Stimulated activated naive CD8-positive, alpha-beta T cell treated with anti-CD3 and anti-CD28 coated beads, Interleukin-15, amount 100 ng/mL, for 72 hours (primary cell): ENCODE measurements around the gene NUP205.
A peak's percentile ranks its signal among the peaks of the same experiment; 100 is the strongest.
"Not testable (repeated sequence)": the region's sequence is repeated elsewhere in the genome, so short reads cannot be mapped to it uniquely, and the experiment has no call there.

Experiments used
- ATAC-seq: fragments of 150-1000 bp; cut with Tn5 transposase; 2 replicates; pipeline ENCODE4 v1.10.0; 2021; ENCODE audit warnings: mild to moderate bottlenecking, moderate library complexity
- DNase-seq, 2 donors: peaks; one replicate each; pipeline ENCODE4 v3.0.0; 2021 to 2022
- H3K27ac Mint-ChIP-seq, 2 donors: one replicate each; pipeline ENCODE4 v1.8.0; 2022; ENCODE audit warnings: mild to moderate bottlenecking in 2 of 2, mixed read lengths in 2 of 2, moderate library complexity in 2 of 2
- H3K27me3 Mint-ChIP-seq: one replicate; pipeline ENCODE4 v1.8.0; 2022; ENCODE audit warnings: mixed read lengths
- H3K4me1 Mint-ChIP-seq: one replicate; pipeline ENCODE4 v1.8.0; 2022; ENCODE audit warnings: mild to moderate bottlenecking, mixed read lengths
- H3K4me3 Mint-ChIP-seq, 2 donors: one replicate each; pipeline ENCODE4 v1.8.0; 2022; ENCODE audit warnings: mild to moderate bottlenecking in 2 of 2, mixed read lengths in 2 of 2, moderate library complexity in 1 of 2
- H3K9me3 Mint-ChIP-seq, 2 donors: one replicate each; pipeline ENCODE4 v1.8.0; 2022; ENCODE audit warnings: mixed read lengths in 2 of 2

The NUP205 gene

GRCh38 chr7:135666846-135667245 is 109.1 kb downstream of the NUP205 start:
- Mint-ChIP-seq H3K4me3 (no peak overlapping the region), H3K9me3 (peaks cover 0 to 5% of the 10 kb centered on the region in 2 donors), H3K4me1 (peaks cover 44% of the 10 kb centered on the region), H3K27me3 (no peaks in the 10 kb centered on the region), H3K27ac (peak overlapping the region in 1 of 2 donors; percentile 46)
- ATAC-seq: no peak
- no peak for DNase-seq

DNA sequence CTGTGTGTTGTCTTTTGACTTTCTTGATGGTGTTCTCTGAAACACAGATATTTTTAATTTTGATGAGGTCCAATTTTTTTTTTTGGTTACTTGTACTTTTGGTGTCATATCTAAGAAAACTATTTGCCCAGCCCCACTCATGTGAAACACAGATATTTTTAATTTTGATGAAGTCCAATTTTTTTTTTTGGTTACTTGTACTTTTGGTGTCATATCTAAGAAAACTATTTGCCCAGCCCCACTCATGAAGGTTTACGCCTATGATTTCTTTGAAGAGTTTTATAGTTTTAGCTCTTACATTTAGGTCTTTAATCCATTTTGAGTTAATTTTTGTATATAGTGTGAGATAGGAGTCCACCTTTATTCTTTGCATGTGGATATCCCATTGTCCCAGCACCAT is 109.9 kb downstream of the NUP205 start:
- not testable (repeated sequence) for H3K27me3 Mint-ChIP-seq, H3K9me3 Mint-ChIP-seq, ATAC-seq, DNase-seq, H3K4me3 Mint-ChIP-seq, H3K27ac Mint-ChIP-seq
- H3K4me1 Mint-ChIP-seq: peaks cover 42% of the 10 kb centered on the region

DNA sequence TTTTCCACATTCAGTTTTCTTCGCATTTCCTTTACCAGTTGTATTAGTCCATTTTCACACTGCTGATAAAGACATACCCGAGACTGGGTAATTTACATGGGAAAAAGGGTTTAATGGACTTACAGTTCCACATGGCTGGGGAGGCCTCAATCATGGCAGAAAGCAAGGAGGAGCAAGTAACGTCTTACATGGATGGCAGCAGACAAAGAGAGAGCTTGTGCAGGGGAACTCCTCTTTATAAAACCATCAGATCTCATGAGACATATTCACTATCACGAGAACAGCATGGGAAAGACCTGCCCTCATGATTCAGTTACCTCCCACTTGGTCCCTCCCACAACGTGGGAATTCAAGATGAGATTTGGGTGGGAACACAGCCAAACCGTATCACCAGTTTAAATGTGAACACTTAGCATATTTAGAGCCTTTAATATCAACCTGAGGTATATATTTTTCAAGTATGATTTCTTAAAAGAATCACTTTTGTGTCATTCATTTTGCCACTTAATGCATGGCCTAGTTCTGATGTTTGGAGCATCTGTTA is 111.2 kb downstream of the NUP205 start:
- H3K4me1 Mint-ChIP-seq: peaks cover 45% of the 10 kb centered on the region
- not testable (repeated sequence) for H3K4me3 Mint-ChIP-seq, H3K9me3 Mint-ChIP-seq, H3K27me3 Mint-ChIP-seq, H3K27ac Mint-ChIP-seq, DNase-seq, ATAC-seq

- H3K27ac Mint-ChIP-seq: no peak overlapping the region
- DNase-seq: no peak
- ATAC-seq: no peak
- peaks cover 38% of the 10 kb centered on the region for H3K4me1 Mint-ChIP-seq
- H3K27me3 Mint-ChIP-seq: no peaks in the 10 kb centered on the region
- H3K9me3 Mint-ChIP-seq: peaks cover 0 to 5% of the 10 kb centered on the region in 2 donors
- H3K4me3 Mint-ChIP-seq: no peak overlapping the region
Measured at GRCh38 chr7:135669774-135670173, 112.1 kb downstream of the NUP205 start.

DNA sequence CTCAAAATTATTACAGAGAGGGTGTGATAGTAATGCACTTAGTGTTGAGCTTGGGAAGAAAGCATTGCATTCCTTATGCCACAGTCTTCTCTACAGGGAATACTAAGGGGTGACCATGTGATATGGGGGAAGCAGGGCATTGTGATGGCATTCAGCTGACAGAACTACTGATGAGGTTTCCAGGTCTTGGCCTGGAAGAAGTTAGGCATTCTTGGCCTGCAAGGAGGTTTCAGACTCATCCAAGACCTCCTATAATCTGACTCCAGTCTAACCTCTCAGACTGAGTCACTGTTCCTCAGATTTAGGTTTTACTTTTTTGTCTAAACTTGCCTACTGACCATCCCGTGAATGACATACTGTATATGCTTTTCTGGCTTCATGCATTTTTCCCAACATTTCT is 112.5 kb downstream of the NUP205 start:
- Mint-ChIP-seq H3K27me3 (no peaks in the 10 kb centered on the region), H3K9me3 (peaks cover 0 to 5% of the 10 kb centered on the region in 2 donors), H3K27ac (no peak overlapping the region), H3K4me3 (no peak overlapping the region), H3K4me1 (peaks cover 34% of the 10 kb centered on the region)
- DNase-seq (no peak), ATAC-seq (no peak)

DNA sequence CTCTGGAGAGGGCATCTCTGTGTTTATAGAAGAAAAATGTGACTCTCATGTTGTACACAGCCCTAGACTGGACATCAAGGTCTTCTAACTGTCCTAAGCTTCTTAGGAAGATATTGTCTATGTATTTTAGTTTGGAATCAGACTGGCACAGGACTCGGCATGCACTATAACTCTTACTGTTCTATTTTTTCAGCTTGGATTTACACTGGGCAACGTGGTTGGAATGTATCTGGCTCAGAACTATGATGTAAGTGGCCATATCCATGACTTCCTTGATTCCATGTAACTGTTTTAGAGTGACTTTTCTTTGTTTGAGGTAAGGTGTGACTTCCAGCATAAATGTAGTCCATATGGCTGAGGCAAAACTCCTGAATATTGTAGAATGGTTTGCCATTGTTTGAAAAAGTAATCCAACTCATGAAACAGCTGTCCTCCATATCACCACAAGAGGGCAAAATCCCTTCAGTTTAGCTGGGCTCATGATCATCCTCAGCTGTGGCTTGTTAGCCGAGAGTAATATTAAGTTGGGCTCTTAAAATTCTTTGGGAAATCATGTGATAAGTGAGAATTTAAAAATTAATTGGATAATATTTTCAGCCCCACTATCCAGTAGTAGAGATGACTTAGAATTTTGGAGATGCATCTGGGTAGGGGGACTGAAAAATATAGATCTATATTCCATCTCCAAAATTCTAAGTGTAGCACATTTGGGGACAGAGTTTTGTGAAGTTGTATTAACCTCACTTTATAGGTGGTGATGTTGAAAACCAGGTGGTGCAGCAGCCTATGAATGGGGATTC is 115.0 kb downstream of the NUP205 start:
- Mint-ChIP-seq H3K27me3 (no peaks in the 10 kb centered on the region), H3K4me1 (peaks cover 16% of the 10 kb centered on the region), H3K27ac (no peak overlapping the region), H3K4me3 (no peak overlapping the region), H3K9me3 (peaks cover 0 to 5% of the 10 kb centered on the region in 2 donors)
- ATAC-seq (peak; percentile 57), DNase-seq (no peak)

GRCh38 chr7:135673360-135673706 is 115.6 kb downstream of the NUP205 start:
- H3K27ac Mint-ChIP-seq: peak overlapping the region in 1 of 2 donors; percentile 59
- H3K4me3 Mint-ChIP-seq: no peak overlapping the region
- no peaks in the 10 kb centered on the region for H3K27me3 Mint-ChIP-seq
- DNase-seq (no peak), ATAC-seq (peak; percentile 70)
- H3K4me1 Mint-ChIP-seq: peaks cover 10% of the 10 kb centered on the region
- H3K9me3 Mint-ChIP-seq: peaks cover 0 to 5% of the 10 kb centered on the region in 2 donors

- ATAC-seq: no peak
- no peak for DNase-seq
- H3K4me3 Mint-ChIP-seq: no peak overlapping the region
- no peaks in the 10 kb centered on the region for H3K9me3 Mint-ChIP-seq
- H3K4me1 Mint-ChIP-seq: peaks cover 17% of the 10 kb centered on the region
- H3K27me3 Mint-ChIP-seq: no peaks in the 10 kb centered on the region
- H3K27ac Mint-ChIP-seq: no peak overlapping the region
Measured at GRCh38 chr7:135678612-135679575, 121.2 kb downstream of the NUP205 start.

DNA sequence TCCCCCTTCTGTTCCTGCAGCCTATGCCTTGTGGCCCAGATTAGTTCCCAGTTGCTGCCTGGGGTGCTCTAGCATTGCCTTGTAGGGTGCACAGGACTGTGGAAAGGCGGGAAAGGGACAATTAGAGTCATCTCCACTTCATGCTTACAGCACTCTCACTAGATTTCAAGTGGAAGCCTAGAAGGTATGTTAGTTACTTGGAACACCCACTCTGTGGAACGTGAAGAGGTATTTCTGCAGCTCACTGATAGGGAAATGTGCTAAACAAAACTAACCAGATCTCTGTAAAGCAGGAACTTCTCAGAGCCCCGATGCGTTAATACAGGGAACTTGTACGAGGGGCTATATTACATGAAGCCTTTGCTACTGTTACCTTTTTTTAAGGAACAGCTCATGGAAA is 124.0 kb downstream of the NUP205 start:
- ATAC-seq: no peak
- Mint-ChIP-seq H3K4me3 (no peak overlapping the region), H3K9me3 (no peaks in the 10 kb centered on the region), H3K27ac (no peak overlapping the region), H3K27me3 (no peaks in the 10 kb centered on the region), H3K4me1 (peaks cover 17% of the 10 kb centered on the region)
- DNase-seq: no peak

GRCh38 chr7:135682191-135682590 is 124.5 kb downstream of the NUP205 start:
- H3K4me1 Mint-ChIP-seq: peaks cover 17% of the 10 kb centered on the region
- H3K27me3 Mint-ChIP-seq: no peaks in the 10 kb centered on the region

DNA sequence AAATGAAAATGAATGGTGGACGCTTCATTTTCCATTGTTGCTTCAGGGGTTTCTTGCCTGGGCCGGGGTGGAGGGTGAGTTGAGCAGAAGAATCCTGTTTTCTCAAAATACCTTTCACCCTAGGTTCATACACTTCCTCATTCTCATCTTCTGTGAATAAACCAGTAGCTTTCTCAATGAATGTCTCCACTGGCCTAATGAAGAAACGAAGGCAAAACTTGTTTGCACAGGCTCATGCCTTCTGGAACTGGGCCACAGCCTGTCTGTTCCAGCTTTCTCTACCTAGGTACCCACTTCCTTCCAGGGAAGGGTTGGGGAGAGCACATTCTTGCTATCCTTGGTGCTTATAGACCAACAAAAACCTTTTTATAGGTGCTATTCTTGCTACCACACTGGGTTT is 125.9 kb downstream of the NUP205 start:
- H3K4me1 Mint-ChIP-seq: peaks cover 17% of the 10 kb centered on the region
- ATAC-seq: no peak
- H3K27ac Mint-ChIP-seq: no peak overlapping the region

More at GRCh38 chr7:135682191-135682590, 124.5 kb downstream of the NUP205 start:
- Mint-ChIP-seq H3K9me3 (no peaks in the 10 kb centered on the region), H3K4me3 (no peak overlapping the region), H3K27ac (no peak overlapping the region)
- ATAC-seq (no peak), DNase-seq (no peak)

DNA sequence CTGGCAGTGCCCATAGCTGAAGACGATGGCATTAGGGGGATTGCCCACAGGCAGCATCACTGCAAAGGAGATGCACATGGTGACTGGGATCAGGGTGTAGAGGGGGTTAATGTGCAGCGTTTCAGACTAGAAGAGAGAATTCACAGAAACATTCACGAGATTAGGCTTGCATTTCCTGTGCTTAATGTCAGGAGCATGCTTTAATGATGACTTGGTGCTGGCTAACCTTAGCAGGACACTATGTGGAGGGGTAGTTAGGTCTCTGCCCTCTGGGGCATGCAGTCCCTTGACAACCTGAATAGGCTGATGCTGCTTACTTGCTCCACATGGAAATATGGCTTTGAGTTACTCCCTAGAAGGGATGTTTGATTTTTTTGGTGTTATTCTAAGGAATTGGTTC is 126.4 kb downstream of the NUP205 start:
- Mint-ChIP-seq H3K27ac (peak overlapping the region in 1 of 2 donors; percentile 61), H3K4me1 (peaks cover 17% of the 10 kb centered on the region), H3K9me3 (no peaks in the 10 kb centered on the region), H3K27me3 (no peaks in the 10 kb centered on the region), H3K4me3 (no peak overlapping the region)
- DNase-seq (no peak), ATAC-seq (no peak)

More for the DNA sequence above, 125.9 kb downstream of the NUP205 start:
- Mint-ChIP-seq H3K9me3 (no peaks in the 10 kb centered on the region), H3K4me3 (no peak overlapping the region), H3K27me3 (no peaks in the 10 kb centered on the region)
- no peak for DNase-seq

DNA sequence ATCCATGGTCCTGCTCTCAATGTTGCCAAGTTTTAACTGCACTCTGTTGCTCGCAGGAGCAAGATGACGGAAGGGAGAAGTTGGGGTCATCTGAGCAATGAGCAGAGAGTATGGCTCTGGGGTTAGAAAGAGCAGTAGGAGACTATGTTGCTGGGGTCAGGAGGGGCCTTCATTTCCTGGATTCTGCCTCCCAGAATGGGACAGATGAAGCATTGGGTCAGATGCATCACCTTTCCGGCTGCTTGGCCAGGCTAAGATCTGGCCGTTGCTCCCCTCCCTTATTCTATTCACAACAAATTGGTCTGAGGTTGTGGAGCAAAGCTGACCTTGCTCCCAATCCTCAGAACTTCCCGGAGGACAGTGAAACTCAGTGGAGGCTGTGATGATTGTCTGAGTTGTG is 127.0 kb downstream of the NUP205 start:
- DNase-seq (no peak), ATAC-seq (no peak)
- H3K27ac Mint-ChIP-seq: peak overlapping the region in 1 of 2 donors; percentile 61
- H3K4me3 Mint-ChIP-seq: no peak overlapping the region
- peaks cover 17% of the 10 kb centered on the region for H3K4me1 Mint-ChIP-seq
- no peaks in the 10 kb centered on the region for H3K9me3 Mint-ChIP-seq
- no peaks in the 10 kb centered on the region for H3K27me3 Mint-ChIP-seq

DNA sequence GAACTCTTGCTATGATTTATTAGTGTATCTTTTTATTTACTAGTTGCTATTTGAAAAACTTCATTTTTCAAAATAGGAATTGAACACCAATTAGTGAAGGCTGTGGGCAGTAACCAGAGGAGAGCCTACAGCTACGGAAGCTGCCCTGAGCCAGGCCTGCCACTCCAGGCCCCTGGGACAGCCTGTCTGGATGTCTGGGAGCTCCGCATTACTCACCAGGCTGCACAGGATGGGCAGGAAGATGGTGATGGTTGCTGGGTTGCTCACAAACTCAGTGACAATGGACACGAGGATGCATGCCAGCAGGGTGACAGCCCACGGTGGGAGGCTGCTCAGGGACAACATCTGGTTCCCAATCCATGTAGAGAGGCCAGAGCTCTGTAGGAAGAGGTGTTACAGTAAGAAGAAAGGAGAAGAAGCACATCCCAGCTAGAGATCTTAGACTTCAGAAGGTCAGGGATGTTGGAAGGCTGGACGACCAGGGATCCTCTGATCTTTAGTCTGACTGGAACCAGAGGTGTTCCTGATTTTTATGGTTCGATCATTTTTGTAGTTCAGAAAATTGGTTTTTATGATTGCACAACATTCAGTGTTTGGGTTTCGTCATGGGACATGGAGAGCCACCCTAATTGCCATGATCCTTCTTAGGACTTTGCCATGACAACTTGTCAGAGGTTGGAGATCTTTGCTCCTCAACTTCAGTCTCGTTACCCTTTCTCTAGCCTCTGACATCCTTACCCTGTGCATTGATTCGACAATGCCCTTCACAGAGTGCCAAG is 127.8 kb downstream of the NUP205 start:
- no peak overlapping the region for H3K4me3 Mint-ChIP-seq
- H3K4me1 Mint-ChIP-seq: peaks cover 11% of the 10 kb centered on the region
- no peak overlapping the region for H3K27ac Mint-ChIP-seq
- DNase-seq (no peak), ATAC-seq (no peak)
- no peaks in the 10 kb centered on the region for H3K9me3 Mint-ChIP-seq
- no peaks in the 10 kb centered on the region for H3K27me3 Mint-ChIP-seq

- Mint-ChIP-seq H3K4me3 (no peak overlapping the region), H3K27me3 (no peaks in the 10 kb centered on the region)
- no peak for ATAC-seq
Measured at GRCh38 chr7:135687466-135687865, 129.7 kb downstream of the NUP205 start.

More at GRCh38 chr7:135687466-135687865, 129.7 kb downstream of the NUP205 start:
- Mint-ChIP-seq H3K4me1 (no peaks in the 10 kb centered on the region), H3K9me3 (no peaks in the 10 kb centered on the region), H3K27ac (no peak overlapping the region)
- DNase-seq: no peak
